ENCODE data around the gene ANK3. TPM values are rescaled to one million over a fixed set of nuclear protein-coding genes. Genes with fewer than 3 reads are reported as not detected.

ANK3 gene
- total and polyA plus RNA-seq, 7 donors: 11.6 to 170 (median 94.2) TPM

DNA sequence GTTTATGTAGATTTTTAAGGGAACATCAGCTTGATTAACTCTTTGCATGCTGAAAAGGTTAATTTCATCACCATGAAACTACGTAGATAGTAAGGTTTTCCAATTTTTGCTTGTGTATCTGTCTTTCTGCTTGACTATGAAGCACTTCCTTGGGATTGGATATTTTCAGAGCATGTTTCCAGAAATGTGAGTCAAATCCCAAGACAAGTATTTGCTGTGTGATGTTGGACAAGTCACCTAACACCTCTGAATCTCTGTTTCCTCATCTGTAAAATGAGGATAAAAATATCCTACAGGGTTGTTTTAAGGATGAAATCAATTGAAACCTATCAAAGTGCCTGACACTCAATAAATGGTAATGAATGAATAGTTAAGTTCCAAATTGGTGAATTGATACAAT, 42.4 kb downstream of the ANK3 start:
- 97 to 100% (median 99%) methylated on average over 1 of the region's 1 CpG for WGBS, 3 donors
- DNase-seq: no peak
- no peaks in the 10 kb centered on the region for H3K27me3 ChIP-seq (ENCODE audit: insufficient read depth in 3 of 3, low read length in 2 of 3)
- no peak overlapping the region for H3K4me3 ChIP-seq
- H3K4me1 ChIP-seq: no peaks in the 10 kb centered on the region
- TF ChIP-seq, protein P1, sequence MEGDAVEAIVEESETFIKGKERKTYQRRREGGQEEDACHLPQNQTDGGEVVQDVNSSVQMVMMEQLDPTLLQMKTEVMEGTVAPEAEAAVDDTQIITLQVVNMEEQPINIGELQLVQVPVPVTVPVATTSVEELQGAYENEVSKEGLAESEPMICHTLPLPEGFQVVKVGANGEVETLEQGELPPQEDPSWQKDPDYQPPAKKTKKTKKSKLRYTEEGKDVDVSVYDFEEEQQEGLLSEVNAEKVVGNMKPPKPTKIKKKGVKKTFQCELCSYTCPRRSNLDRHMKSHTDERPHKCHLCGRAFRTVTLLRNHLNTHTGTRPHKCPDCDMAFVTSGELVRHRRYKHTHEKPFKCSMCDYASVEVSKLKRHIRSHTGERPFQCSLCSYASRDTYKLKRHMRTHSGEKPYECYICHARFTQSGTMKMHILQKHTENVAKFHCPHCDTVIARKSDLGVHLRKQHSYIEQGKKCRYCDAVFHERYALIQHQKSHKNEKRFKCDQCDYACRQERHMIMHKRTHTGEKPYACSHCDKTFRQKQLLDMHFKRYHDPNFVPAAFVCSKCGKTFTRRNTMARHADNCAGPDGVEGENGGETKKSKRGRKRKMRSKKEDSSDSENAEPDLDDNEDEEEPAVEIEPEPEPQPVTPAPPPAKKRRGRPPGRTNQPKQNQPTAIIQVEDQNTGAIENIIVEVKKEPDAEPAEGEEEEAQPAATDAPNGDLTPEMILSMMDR (IDR thresholded peaks at IDR 0.05): no peak
- no peaks in the 10 kb centered on the region for H3K9me3 ChIP-seq
- no peaks in the 10 kb centered on the region for H3K36me3 ChIP-seq (ENCODE audit: insufficient read depth in 1 of 2, low read depth in 1 of 2)
- intact Hi-C loops (cut with DNase I): no loop called here
- ATAC-seq: no peak
- H3K27ac ChIP-seq: no peak overlapping the region

DNA sequence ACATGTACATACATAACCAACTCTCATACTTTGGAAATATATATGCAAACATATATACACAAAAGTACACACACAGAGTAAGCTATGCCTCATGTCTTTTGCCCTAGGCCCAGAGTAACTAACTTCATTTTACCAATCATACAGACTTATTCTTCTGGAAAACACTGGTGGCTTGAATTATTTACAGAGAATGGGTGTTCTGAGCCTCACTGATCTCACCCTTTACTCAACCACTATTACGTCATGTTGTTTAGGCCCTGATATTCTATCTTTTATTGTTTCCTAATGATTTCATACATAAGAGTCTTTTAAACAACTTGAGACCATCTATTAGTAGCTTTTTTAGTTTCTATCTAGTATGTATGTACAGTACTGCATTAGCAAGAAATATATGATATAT, 43.0 kb downstream of the ANK3 start:
- ATAC-seq: no peak
- no peaks in the 10 kb centered on the region for H3K36me3 ChIP-seq (ENCODE audit: insufficient read depth in 1 of 2, low read depth in 1 of 2)
- 84 to 95% (median 87%) methylated on average over 1 of the region's 1 CpG for WGBS, 3 donors

DNA sequence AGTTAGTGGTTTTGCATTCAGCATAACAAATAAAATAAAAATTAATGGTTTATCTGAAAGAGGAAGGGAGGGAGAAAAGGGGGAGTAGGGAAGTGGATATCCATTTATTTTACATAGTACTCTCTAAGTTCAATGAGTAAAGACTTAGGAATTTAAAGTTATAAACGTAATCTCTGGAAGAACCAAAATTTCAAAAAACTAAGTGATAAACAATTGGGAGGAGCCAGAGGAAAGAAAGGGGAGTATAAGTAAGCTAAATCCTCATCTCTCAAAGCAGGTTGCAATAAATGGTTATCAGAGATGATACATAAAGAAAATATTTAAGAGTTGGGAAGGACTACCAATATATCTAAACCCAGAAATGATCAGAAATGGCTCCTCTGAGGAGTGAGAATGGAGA, 46.4 kb downstream of the ANK3 start:
- H3K4me1 ChIP-seq: no peaks in the 10 kb centered on the region
- H3K4me3 ChIP-seq: no peak overlapping the region
- WGBS, 3 donors: 84 to 95% (median 91%) methylated on average over 1 of the region's 1 CpG
- DNase-seq: no peak
- H3K27ac ChIP-seq: no peak overlapping the region
- intact Hi-C loops (cut with DNase I): no loop called here
- H3K27me3 ChIP-seq (ENCODE audit: insufficient read depth in 3 of 3, low read length in 2 of 3): no peaks in the 10 kb centered on the region
- H3K36me3 ChIP-seq (ENCODE audit: insufficient read depth in 1 of 2, low read depth in 1 of 2): no peaks in the 10 kb centered on the region
- TF ChIP-seq, protein P1 (IDR thresholded peaks at IDR 0.05): no peak
- ATAC-seq: no peak
- H3K9me3 ChIP-seq: no peaks in the 10 kb centered on the region

More for the DNA sequence above, 43.0 kb downstream of the ANK3 start:
- Histone ChIP-seq H3K27ac (no peak overlapping the region), H3K9me3 (no peaks in the 10 kb centered on the region), H3K4me3 (no peak overlapping the region), H3K4me1 (no peaks in the 10 kb centered on the region), H3K27me3 (ENCODE audit: insufficient read depth in 3 of 3, low read length in 2 of 3) (no peaks in the 10 kb centered on the region)
- TF ChIP-seq, protein P1 (IDR thresholded peaks at IDR 0.05): no peak
- intact Hi-C loops (cut with DNase I): no loop called here
- DNase-seq: no peak

DNA sequence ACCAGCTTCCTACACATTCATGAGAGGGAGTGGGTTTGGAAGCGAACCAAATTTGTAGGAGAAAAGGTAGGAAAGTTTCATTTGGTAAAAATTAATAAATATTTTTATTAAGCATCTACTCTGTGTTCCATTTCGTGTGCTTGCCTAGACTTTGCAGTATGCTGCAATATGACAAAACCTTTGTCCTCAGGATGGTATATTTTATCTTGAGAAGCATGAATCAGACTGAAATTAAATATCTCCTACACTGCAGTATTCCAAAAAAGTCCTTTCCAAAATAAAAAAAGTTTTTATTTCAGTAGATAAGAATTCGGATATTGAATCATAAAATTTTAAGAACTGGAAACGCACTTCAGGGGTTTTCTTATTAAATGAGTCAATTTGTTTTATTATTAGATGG, 47.7 kb downstream of the ANK3 start:
- H3K27me3 ChIP-seq (ENCODE audit: insufficient read depth in 3 of 3, low read length in 2 of 3): no peaks in the 10 kb centered on the region
- no peak overlapping the region for H3K4me3 ChIP-seq
- H3K9me3 ChIP-seq: no peaks in the 10 kb centered on the region
- no peaks in the 10 kb centered on the region for H3K4me1 ChIP-seq
- DNase-seq (no peak), ATAC-seq (no peak)
- 82 to 89% (median 89%) methylated on average over 4 of the region's 4 CpGs for WGBS, 3 donors
- H3K36me3 ChIP-seq (ENCODE audit: insufficient read depth in 1 of 2, low read depth in 1 of 2): no peaks in the 10 kb centered on the region
- H3K27ac ChIP-seq: no peak overlapping the region
- intact Hi-C loops (cut with DNase I): no loop called here
- TF ChIP-seq, protein P1 (IDR thresholded peaks at IDR 0.05): no peak

DNA sequence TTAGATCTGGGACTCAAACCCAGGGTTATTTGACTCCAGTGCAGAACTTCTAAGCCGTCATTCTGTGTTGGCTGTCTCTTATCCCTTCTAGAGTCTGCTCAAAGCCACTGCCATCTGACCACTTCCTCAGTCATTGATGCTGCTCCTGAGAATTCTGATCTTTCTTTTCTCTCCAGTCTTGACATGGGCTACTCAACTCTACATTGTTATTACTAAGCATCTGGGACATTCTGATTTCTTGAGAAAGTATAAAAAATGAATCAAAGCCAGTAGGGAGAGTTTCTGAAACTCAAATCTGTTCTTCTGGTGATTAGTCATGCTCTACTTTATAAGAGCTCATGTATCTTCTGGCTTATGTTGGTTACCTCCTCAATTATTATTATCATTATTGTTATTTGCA, 48.7 kb downstream of the ANK3 start:
- ATAC-seq: no peak
- TF ChIP-seq, protein P1 (IDR thresholded peaks at IDR 0.05): no peak
- no peaks in the 10 kb centered on the region for H3K36me3 ChIP-seq (ENCODE audit: insufficient read depth in 1 of 2, low read depth in 1 of 2)
- intact Hi-C loops (cut with DNase I): no loop called here
- no peaks in the 10 kb centered on the region for H3K4me1 ChIP-seq
- H3K4me3 ChIP-seq: no peak overlapping the region
- DNase-seq: no peak
- WGBS, 3 donors: 84 to 95% (median 86%) methylated on average over 1 of the region's 1 CpG
- no peak overlapping the region for H3K27ac ChIP-seq
- no peaks in the 10 kb centered on the region for H3K27me3 ChIP-seq (ENCODE audit: insufficient read depth in 3 of 3, low read length in 2 of 3)
- no peaks in the 10 kb centered on the region for H3K9me3 ChIP-seq

All from psoas muscle (tissue), 8 donors.